Activated CD4-positive, CD25-positive, alpha-beta regulatory T cell (primary cell): ENCODE measurements around the gene DIRAS2.

Source experiments
- DNase-seq, 4 experiments: peaks; one replicate each; lab custom pipeline; 2025; lab: John Stamatoyannopoulos, UW

DIRAS2 gene

GRCh38 chr9:90612957-90613356 lies 29.7 kb downstream of the DIRAS2 start:
- DNase-seq: no peak

- DNase-seq: no peak
These were observed 31.1 kb downstream of the DIRAS2 start for GRCh38 chr9:90611568-90611967.

DNA sequence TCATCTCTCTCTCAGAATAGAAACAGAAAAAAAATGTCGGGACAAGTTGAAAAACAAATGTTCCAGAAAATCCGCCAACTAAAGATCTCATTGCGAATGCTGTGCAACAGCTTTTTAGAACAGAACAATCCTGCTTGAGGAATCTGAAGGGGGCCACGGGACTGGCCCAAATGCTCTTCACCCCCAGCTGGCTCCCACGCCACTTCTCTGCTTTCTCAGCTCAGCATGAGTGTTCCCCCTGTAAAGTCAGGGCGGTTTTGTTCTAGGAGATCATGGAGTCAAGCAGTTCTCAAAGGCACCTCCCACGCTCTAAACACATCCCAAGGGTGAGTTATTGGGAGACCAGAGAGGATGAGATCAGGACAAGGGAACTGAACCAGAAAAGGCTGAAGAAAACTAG lies 31.5 kb downstream of the DIRAS2 start:
- no peak for DNase-seq

DNA sequence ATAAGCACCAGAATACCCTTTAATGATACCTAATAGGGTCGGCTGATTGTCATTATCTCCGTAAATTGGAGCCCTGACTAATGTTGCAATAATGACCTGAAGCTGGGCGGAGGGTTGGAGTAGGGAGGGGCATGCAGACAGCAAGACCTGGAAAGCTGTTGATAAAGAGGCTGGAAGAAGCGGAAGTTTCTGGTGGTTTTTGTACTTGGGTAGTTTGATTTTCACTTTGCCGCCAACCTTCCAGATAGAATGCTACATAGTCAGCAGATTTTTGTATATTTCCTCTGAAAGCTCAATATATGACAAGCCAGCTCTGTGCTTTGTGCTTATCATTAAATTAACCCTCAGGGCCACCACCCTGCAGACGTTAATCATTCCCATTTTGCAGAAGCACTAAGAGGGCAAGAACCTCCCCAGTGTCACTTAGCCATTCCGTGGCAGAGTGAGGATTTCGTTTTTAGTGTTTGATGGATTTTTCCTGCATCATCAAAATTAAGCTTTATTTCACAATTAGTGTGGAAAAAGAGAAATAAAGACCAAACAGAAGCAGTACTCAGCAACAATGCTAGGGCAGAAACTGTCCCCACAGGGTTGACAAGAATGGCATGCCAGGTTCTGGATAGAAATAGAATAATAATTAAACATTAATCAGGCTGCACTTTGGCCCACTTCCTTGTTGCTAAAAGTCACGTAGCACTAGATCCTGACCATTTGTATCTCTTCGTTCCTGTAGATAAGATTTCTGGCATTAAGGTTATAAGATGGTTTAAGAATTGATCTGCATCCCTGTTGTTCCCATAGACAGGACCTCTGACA lies 34.7 kb downstream of the DIRAS2 start:
- DNase-seq: no peak

- DNase-seq: no peak
These were observed 42.6 kb downstream of the DIRAS2 start for GRCh38 chr9:90600029-90600428.

GRCh38 chr9:90598191-90598590 lies 44.4 kb downstream of the DIRAS2 start:
- DNase-seq: no peak

- no peak for DNase-seq
These were observed 49.0 kb downstream of the DIRAS2 start for GRCh38 chr9:90593646-90594045.

- DNase-seq: no peak
These were observed 62.0 kb downstream of the DIRAS2 start for GRCh38 chr9:90580576-90580975.

GRCh38 chr9:90579181-90579580 lies 63.4 kb downstream of the DIRAS2 start:
- no peak for DNase-seq

DNA sequence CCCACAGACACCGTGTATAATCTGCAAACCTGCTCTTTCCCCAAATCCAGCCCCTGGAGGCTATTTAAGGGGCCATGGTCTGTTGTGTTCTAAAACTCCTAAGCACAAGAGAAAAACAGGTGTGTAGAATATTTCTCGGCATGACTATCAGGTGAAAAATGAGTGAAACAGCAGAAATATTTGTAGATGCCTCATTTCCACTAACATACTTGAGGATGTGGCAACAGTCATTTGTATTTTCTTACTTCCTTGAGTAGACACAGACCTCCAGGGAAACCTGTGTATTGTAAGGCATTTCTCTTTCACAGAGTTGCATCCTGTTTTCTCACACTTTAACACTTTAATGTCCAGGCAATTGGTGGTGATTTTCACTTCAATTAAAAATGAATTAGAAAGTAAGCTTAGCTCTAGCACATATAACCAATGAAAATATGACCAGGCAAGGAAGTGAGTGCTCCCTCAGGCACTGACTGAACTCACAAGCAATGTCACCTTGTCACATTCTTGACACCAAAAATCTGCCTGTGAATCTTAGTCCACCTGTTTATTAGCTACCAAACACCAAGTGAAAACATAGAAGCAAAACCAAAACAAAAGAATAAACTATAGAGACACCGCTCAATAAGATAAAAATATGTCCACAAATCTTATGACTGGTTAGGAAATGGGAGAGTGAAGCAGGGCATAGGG lies 64.4 kb downstream of the DIRAS2 start:
- DNase-seq: no peak

- no peak for DNase-seq
These were observed 73.1 kb downstream of the DIRAS2 start for GRCh38 chr9:90569511-90569910.

GRCh38 chr9:90568667-90569066 lies 74.0 kb downstream of the DIRAS2 start:
- DNase-seq: no peak

- no peak for DNase-seq
These were observed 80.4 kb downstream of the DIRAS2 start for GRCh38 chr9:90562229-90562628.
